K562 (cell line): Measurements from ENCODE around the gene MAP4K1. TPM values are rescaled to one million over a fixed set of nuclear protein-coding genes. Genes with fewer than 3 reads are reported as not detected.
A peak's percentile ranks its signal among the peaks of the same experiment; 100 is the strongest.

ENCODE experiments used
- ATAC-seq: fragments of 200-7000 bp; cut with Tn5 transposase; 3 replicates; pipeline ENCODE4 v1.9.1; 2020; ENCODE audit warnings: moderate library complexity
- BruUV-seq: library from RNA; stranded (reverse); fragments of 400-500 nt; replicated peaks from 2 replicates; lab custom pipeline; 2021; lab: Mats Ljungman, UMichigan
- CTCF ChIA-PET: fragments of 300-600 bp; formaldehyde crosslinking; extraction: SDS; loops from one replicate; lab custom pipeline; 2021; ENCODE audit warnings: low intra/inter-chr PET ratio; lab: Yijun Ruan, JAX
- POLR2A ChIA-PET: fragments of 300-600, 350-650 bp; sonication (Branson Sonifier 250); formaldehyde crosslinking; extraction: SDS; loops from one replicate; lab custom pipeline; 2021; ENCODE audit warnings: antibody characterized with exemption, inconsistent platforms; lab: Yijun Ruan, JAX
- DNase-seq, 4 experiments: peaks; one replicate each; pipeline versions ENCODE4 v3.0.0 to v3.0.0-alpha.2; 2011 to 2018; ENCODE audit warnings: low spot score in 3 of 4, mixed read lengths in 3 of 4; ENCODE audit errors: extremely low read depth in 1 of 4
- FAIRE-seq: peaks from 2 replicates; lab custom pipeline; 2011; peaks lifted over from hg19 to GRCh38; lab: Jason Lieb, UNC
- H2AFZ ChIP-seq: 2 replicates; pipeline ENCODE4 v1.6.0; 2011; ENCODE audit warnings: low read depth, low read length, control low read depth, inconsistent platforms
- H3K27ac ChIP-seq: fragments of 200-600 bp; 3 replicates; pipeline ENCODE4 v1.8.0; 2011; ENCODE audit warnings: low read depth, mild to moderate bottlenecking, control low read depth, inconsistent platforms, low read length, moderate library complexity, mixed read lengths; ENCODE audit errors: extremely low read depth
- H3K27me3 ChIP-seq, 2 experiments: fragments of 300-600 bp in 1 of 2; 2 replicates in 1 of 2; 3 replicates in 1 of 2; pipeline versions ENCODE4 v1.6.0 to v1.8.0; 2011; ENCODE audit warnings: inconsistent platforms in 2 of 2, low read length in 2 of 2, mild to moderate bottlenecking in 1 of 2, mixed read lengths in 1 of 2, moderate library complexity in 1 of 2; ENCODE audit not compliant: control insufficient read depth in 2 of 2, insufficient read depth in 2 of 2
- H3K36me3 ChIP-seq: fragments of 300-600 bp; 3 replicates; pipeline ENCODE4 v1.8.0; 2011; ENCODE audit warnings: mild to moderate bottlenecking, low read length, inconsistent platforms; ENCODE audit not compliant: control insufficient read depth, insufficient read depth
- H3K4me1 ChIP-seq, 2 experiments: fragments of 200-600 bp in 1 of 2; replicated peaks in 1 of 2; 2 replicates in 1 of 2; 3 replicates in 1 of 2; pipeline versions ENCODE4 v1.5.1 to v1.8.0; 2011; ENCODE audit warnings: inconsistent platforms in 2 of 2, low read length in 2 of 2, mild to moderate bottlenecking in 1 of 2, mixed read lengths in 1 of 2, moderate library complexity in 1 of 2; ENCODE audit not compliant: control insufficient read depth in 2 of 2, insufficient read depth in 2 of 2
- H3K4me2 ChIP-seq: 2 replicates; pipeline ENCODE4 v1.6.1; 2011; ENCODE audit warnings: low read length, control low read depth, inconsistent platforms, mixed read lengths; ENCODE audit not compliant: insufficient read depth
- H3K4me3 ChIP-seq: fragments of 200-600 bp; sonication (generic), shearing (Covaris generic); 2 replicates; pipeline ENCODE4 v1.5.1; 2016; ENCODE audit warnings: control low read depth, inconsistent platforms
- H3K79me2 ChIP-seq: fragments of 200-600 bp; 3 replicates; pipeline ENCODE4 v1.8.0; 2011; ENCODE audit warnings: low read length, inconsistent platforms; ENCODE audit not compliant: control insufficient read depth, insufficient read depth
- H3K9ac ChIP-seq, 2 experiments: 2 replicates each; pipeline versions ENCODE4 v1.6.0 to v1.6.1; 2011; ENCODE audit warnings: low read depth in 2 of 2, low read length in 2 of 2, control low read depth in 1 of 2, inconsistent platforms in 1 of 2, mild to moderate bottlenecking in 1 of 2, mixed read lengths in 1 of 2; ENCODE audit not compliant: insufficient read depth in 1 of 2
- H3K9me1 ChIP-seq: one replicate; pipeline ENCODE4 v1.6.0; 2011; ENCODE audit warnings: inconsistent platforms, mild to moderate bottlenecking, low read length, moderate library complexity; ENCODE audit not compliant: control insufficient read depth, insufficient read depth
- H3K9me3 ChIP-seq: replicated peaks from 2 replicates; pipeline ENCODE4 v1.5.1; 2011; ENCODE audit warnings: low read depth, low read length, inconsistent platforms; ENCODE audit not compliant: control insufficient read depth, insufficient read depth
- H4K20me1 ChIP-seq: replicated peaks from 2 replicates; pipeline ENCODE4 v1.6.1; 2011; ENCODE audit warnings: low read length, inconsistent platforms, mixed read lengths; ENCODE audit not compliant: control insufficient read depth, insufficient read depth
- CBX2 ChIP-seq: fragments of 200-600 bp; sonication (generic); IDR thresholded peaks from one replicate; pipeline ENCODE4 v1.6.1; 2012; ENCODE audit warnings: mild to moderate bottlenecking, low read length, inconsistent platforms; ENCODE audit not compliant: insufficient read depth, poor library complexity, severe bottlenecking
- CBX3 ChIP-seq, 2 experiments: IDR thresholded peaks; 1 replicate in 1 of 2; 2 replicates in 1 of 2; pipeline ENCODE4 v1.6.1; 2012; ENCODE audit warnings: inconsistent platforms in 2 of 2, low read length in 2 of 2, borderline replicate concordance in 1 of 2, control low read depth in 1 of 2
- CBX5 ChIP-seq: IDR thresholded peaks from 2 replicates; pipeline ENCODE4 v1.6.1; 2014; ENCODE audit warnings: low read depth, borderline replicate concordance
- ETS2 ChIP-seq: IDR thresholded peaks from 2 replicates; pipeline ENCODE4 v1.6.1; 2016; ENCODE audit warnings: borderline replicate concordance, missing genetic modification characterization, mild to moderate bottlenecking, moderate library complexity, missing compliant biosample characterization; ENCODE audit not compliant: poor library complexity, severe bottlenecking
- HNRNPK ChIP-seq: fragments of 200-400 bp; formaldehyde crosslinking; IDR thresholded peaks from one replicate; pipeline ENCODE4 v1.6.1; 2018; ENCODE audit warnings: mild to moderate bottlenecking, low read depth, low read length; ENCODE audit not compliant: poor library complexity, severe bottlenecking
- KLF16 ChIP-seq: IDR thresholded peaks from 2 replicates; pipeline ENCODE4 v1.6.1; 2016; ENCODE audit warnings: antibody characterized with exemption
- NR2C1 ChIP-seq, 2 experiments: fragments of 450-650 bp; IDR thresholded peaks; 2 replicates each; pipeline ENCODE4 v1.6.1; 2017; ENCODE audit warnings: mild to moderate bottlenecking in 2 of 2, antibody characterized with exemption in 1 of 2, inconsistent platforms in 1 of 2, missing compliant biosample characterization in 1 of 2, missing genetic modification characterization in 1 of 2
- SOX6 ChIP-seq: fragments of 450-650 bp; IDR thresholded peaks from 2 replicates; pipeline ENCODE4 v1.6.1; 2014; ENCODE audit warnings: mild to moderate bottlenecking
- SRSF7 ChIP-seq: fragments of 200-400 bp; formaldehyde crosslinking; optimal IDR thresholded peaks from 2 replicates; pipeline ENCODE3; 2017; ENCODE audit warnings: mild to moderate bottlenecking, low read depth, low read length
- TRIM24 ChIP-seq, 2 experiments: fragments of 450-650 bp; IDR thresholded peaks; 2 replicates each; pipeline ENCODE4 v1.6.1; 2016
- ZNF436 ChIP-seq: fragments of 250-450, 450-650 bp; sonication (Bioruptor Pico); formaldehyde crosslinking; IDR thresholded peaks from 2 replicates; pipeline ENCODE4 v1.7.0; 2020; ENCODE audit warnings: mild to moderate bottlenecking
- WGBS: fragments of 100-300 bp; shearing (Covaris generic); methylation state at CpG from one replicate; pipeline ENCODE4 v1.1.6; 2016; ENCODE audit warnings: low coverage, mixed read lengths; ENCODE audit not compliant: insufficient coverage; ENCODE audit errors: missing lambda C conversion rate; 5-methylcytosine and 5-hydroxymethylcytosine counted together
- in situ Hi-C: fragments of 300-500 bp; cut with MboI; formaldehyde crosslinking; loops from 4 replicates; pipeline ENCODE4 v1.15.0; 2018; ENCODE audit warnings: inconsistent platforms, mixed read lengths
- intact Hi-C: fragments of 100-400 bp; cut with micrococcal nuclease; formaldehyde crosslinking; loops from 2 replicates; pipeline ENCODE4 v1.14.2; 2022
- polyA plus RNA-seq, 8 experiments: library from polyadenylated mRNA; depleted of rRNA in 4 of 8; stranded (reverse) in 5 of 8; unstranded in 3 of 8; fragments of >200 nt; fragmentation: Nextera tagmentation in 2 of 8; fragmentation: Illumina TruSeq in 1 of 8; extraction: Ambion mirVana in 2 of 8; extraction: Trizol in 1 of 8; gene quantifications; 2 replicates each; pipeline versions ENCODE4 v1.2.1 to v1.2.3, GENCODE V29; 2011 to 2014; ENCODE audit warnings: inconsistent platforms in 1 of 8, missing spikeins in 1 of 8
- total RNA-seq, 7 experiments: library from RNA; depleted of rRNA in 6 of 7; stranded (reverse); fragments of >200 nt in 6 of 7; fragmentation: Illumina TruSeq in 2 of 7; extraction: Trizol in 2 of 7; gene quantifications; 2 replicates each; pipeline versions ENCODE4 v1.2.1 to v1.2.3, GENCODE V29; 2011 to 2021; ENCODE audit warnings: low replicate concordance in 1 of 7
- TF ChIP-seq, protein P1 (sequence below): fragments of 250-450 bp; sonication (Bioruptor Pico); IDR thresholded peaks from 2 replicates; pipeline ENCODE4 v1.5.0; 2022; ENCODE audit warnings: mild to moderate bottlenecking
- TF ChIP-seq, protein P2 (sequence below), 2 experiments: fragments of 450-650 bp in 1 of 2; sonication (generic) in 1 of 2; formaldehyde crosslinking in 1 of 2; IDR thresholded peaks in 1 of 2; conservative IDR thresholded peaks in 1 of 2; 2 replicates each; pipeline versions ENCODE4 v1.6.1 to v1.8.1; 2016 to 2023; ENCODE audit warnings: mild to moderate bottlenecking in 2 of 2, moderate library complexity in 2 of 2, inconsistent platforms in 1 of 2, missing genetic modification reagents in 1 of 2

The MAP4K1 gene
- total and polyA plus RNA-seq, 9 of the 15 experiments (the other 6 are each of a cell fraction or from before 2014, with no cell fraction given) = 0.14 to 3.2 (median 0.73) TPM; not detected in 1

DNA sequence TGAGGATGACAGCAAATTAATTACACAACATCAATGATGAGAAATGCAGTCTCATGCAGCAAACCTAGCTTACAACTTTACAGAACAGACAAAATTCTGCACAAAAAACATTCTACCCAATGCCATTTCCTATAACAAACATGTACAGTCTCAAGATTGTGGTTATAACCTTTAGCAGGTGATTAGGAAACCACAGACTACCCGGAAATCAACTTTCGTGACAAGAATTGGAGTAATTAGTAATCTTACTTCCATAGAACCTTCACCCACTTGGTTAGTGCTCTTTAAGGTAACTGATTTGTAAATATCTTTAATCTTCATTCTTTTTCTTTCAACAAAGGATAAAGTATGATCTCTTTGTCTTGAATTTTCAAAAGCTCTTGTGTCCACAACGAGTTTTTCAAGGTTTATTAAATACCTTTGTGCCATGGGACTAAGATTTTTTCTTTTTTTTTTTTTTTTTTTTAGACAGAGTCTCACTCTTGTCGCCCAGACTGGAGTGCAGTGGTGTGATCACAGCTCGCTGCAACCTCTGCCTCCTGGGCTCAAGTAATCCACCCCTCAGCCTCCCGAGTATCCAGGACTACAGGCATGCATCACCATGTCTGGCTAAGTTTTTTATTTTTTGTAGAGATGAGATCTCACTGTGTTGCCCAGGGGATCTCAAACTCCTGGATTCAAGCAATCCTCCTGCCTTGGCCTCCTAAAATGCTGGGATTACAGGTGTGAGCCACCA lies 78.8 kb downstream of the MAP4K1 start:
- TF ChIP-seq KLF16 (no peak), CBX2 (no peak), ZNF436 (CRISPR knock-in tag) (no peak), ETS2 (tag) (no peak), TRIM24 (IDR thresholded peaks at IDR 0.05) (no peak), CBX3 (IDR thresholded peaks at IDR 0.05; ENCODE audit: borderline replicate concordance in 1 of 2, low read length in 2 of 2) (no peak), SOX6 (no peak), SRSF7 (no peak), CBX5 (no peak), NR2C1 (IDR thresholded peaks at IDR 0.05) (no peak), NR2C1 (tag; IDR thresholded peaks at IDR 0.05) (no peak), HNRNPK (no peak)
- TF ChIP-seq, protein P1, sequence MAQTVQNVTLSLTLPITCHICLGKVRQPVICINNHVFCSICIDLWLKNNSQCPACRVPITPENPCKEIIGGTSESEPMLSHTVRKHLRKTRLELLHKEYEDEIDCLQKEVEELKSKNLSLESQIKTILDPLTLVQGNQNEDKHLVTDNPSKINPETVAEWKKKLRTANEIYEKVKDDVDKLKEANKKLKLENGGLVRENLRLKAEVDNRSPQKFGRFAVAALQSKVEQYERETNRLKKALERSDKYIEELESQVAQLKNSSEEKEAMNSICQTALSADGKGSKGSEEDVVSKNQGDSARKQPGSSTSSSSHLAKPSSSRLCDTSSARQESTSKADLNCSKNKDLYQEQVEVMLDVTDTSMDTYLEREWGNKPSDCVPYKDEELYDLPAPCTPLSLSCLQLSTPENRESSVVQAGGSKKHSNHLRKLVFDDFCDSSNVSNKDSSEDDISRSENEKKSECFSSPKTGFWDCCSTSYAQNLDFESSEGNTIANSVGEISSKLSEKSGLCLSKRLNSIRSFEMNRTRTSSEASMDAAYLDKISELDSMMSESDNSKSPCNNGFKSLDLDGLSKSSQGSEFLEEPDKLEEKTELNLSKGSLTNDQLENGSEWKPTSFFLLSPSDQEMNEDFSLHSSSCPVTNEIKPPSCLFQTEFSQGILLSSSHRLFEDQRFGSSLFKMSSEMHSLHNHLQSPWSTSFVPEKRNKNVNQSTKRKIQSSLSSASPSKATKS (CRISPR knock-in tag) = no peak
- TF ChIP-seq, protein P2, sequence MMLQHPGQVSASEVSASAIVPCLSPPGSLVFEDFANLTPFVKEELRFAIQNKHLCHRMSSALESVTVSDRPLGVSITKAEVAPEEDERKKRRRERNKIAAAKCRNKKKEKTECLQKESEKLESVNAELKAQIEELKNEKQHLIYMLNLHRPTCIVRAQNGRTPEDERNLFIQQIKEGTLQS (IDR thresholded peaks at IDR 0.05) = no peak
- TF ChIP-seq, protein P2 (CRISPR knock-in tag; conservative IDR thresholded peaks at IDR 0.05) = no peak
- 29% methylated on average over 6 of the region's 6 CpGs for WGBS
- ChIA-PET POLR2A (interaction anchor here (0.6 kb wide), 1 partner anchor 344 kb away, joined by 3 read pairs; no protein-coding TSS in a partner anchor), CTCF (no interaction called here)
- H3K4me2 ChIP-seq = no peak overlapping the region
- H3K36me3 ChIP-seq = no peaks in the 10 kb centered on the region
- peak overlapping the region; percentile 12; the same call in 1 of the 2 replicates for H2AFZ ChIP-seq
- H3K9me3 ChIP-seq = peaks cover 15% of the 10 kb centered on the region; the same call in 1 of the 2 replicates
- peaks cover 8% of the 10 kb centered on the region; the same call in 2 of the 3 replicates for H3K79me2 ChIP-seq
- no TSS peak for BruUV-seq
- peak; percentile 19 for FAIRE-seq
- no peak overlapping the region for H3K9ac ChIP-seq
- no peak overlapping the region for H3K4me3 ChIP-seq
- intact Hi-C loops = no loop called here
- H3K4me1 ChIP-seq = peaks cover 3 to 10% of the 10 kb centered on the region in 2 experiments; a peak in 4 of 5 replicates
- H3K9me1 ChIP-seq = no peaks in the 10 kb centered on the region
- H3K27ac ChIP-seq = no peak overlapping the region
- no peak for ATAC-seq
- no peak for DNase-seq
- no peaks in the 10 kb centered on the region for H4K20me1 ChIP-seq
- no peaks in the 10 kb centered on the region for H3K27me3 ChIP-seq
- in situ Hi-C loops = no loop called here
